GM19239 (cell line): ENCODE measurements around the gene TMEM63B.
A peak's percentile ranks its signal among the peaks of the same experiment; 100 is the strongest.

Source experiments
- DNase-seq: peaks from one replicate; pipeline ENCODE4 v3.0.0; 2011; ENCODE audit warnings: low spot score; ENCODE audit not compliant: insufficient read length
- FAIRE-seq: peaks from 2 replicates; lab custom pipeline; 2011; peaks lifted over from hg19 to GRCh38; lab: Jason Lieb, UNC

Gene TMEM63B

GRCh38 chr6:44115866-44116265, 11.5 kb upstream of the TMEM63B start:
- DNase-seq = no peak

GRCh38 chr6:44116641-44117382, 10.5 kb upstream of the TMEM63B start:
- DNase-seq (no peak), FAIRE-seq (no peak)

More at GRCh38 chr6:44115866-44116265, 11.5 kb upstream of the TMEM63B start:
- FAIRE-seq = no peak

- FAIRE-seq (no peak), DNase-seq (no peak)
Measured at GRCh38 chr6:44117397-44118128, 9.8 kb upstream of the TMEM63B start.

- no peak for DNase-seq
- FAIRE-seq = no peak
Measured at GRCh38 chr6:44119704-44120262, 7.6 kb upstream of the TMEM63B start.

- DNase-seq = no peak
- FAIRE-seq = no peak
Measured at GRCh38 chr6:44120692-44121443, 6.5 kb upstream of the TMEM63B start.

- no peak for FAIRE-seq
- no peak for DNase-seq
Measured at GRCh38 chr6:44122801-44123200, 4.6 kb upstream of the TMEM63B start.

GRCh38 chr6:44123544-44123943, 3.8 kb upstream of the TMEM63B start:
- FAIRE-seq (no peak), DNase-seq (no peak)

GRCh38 chr6:44126320-44127149, 819 bp upstream of the TMEM63B start:
- FAIRE-seq (peak; percentile 64), DNase-seq (peak; percentile 51)

GRCh38 chr6:44128020-44128917, 915 bp downstream of the TMEM63B start:
- DNase-seq = no peak
- no peak for FAIRE-seq

GRCh38 chr6:44129841-44130322, 2.5 kb downstream of the TMEM63B start:
- DNase-seq = no peak
- FAIRE-seq = no peak

GRCh38 chr6:44131892-44132291, 4.5 kb downstream of the TMEM63B start:
- DNase-seq (no peak), FAIRE-seq (no peak)

GRCh38 chr6:44132476-44132875, 5.1 kb downstream of the TMEM63B start:
- no peak for DNase-seq

GRCh38 chr6:44133003-44133931, 5.9 kb downstream of the TMEM63B start:
- DNase-seq (no peak), FAIRE-seq (no peak)

More at GRCh38 chr6:44132476-44132875, 5.1 kb downstream of the TMEM63B start:
- no peak for FAIRE-seq

GRCh38 chr6:44133981-44134711, 6.8 kb downstream of the TMEM63B start:
- DNase-seq (no peak), FAIRE-seq (no peak)

- FAIRE-seq = no peak
Measured at GRCh38 chr6:44135173-44135758, 7.9 kb downstream of the TMEM63B start.

GRCh38 chr6:44135875-44136274, 8.5 kb downstream of the TMEM63B start:
- DNase-seq = no peak
- FAIRE-seq = no peak

More at GRCh38 chr6:44135173-44135758, 7.9 kb downstream of the TMEM63B start:
- DNase-seq = no peak
